ENCODE measurements around the gene PRPF6. TPM values are rescaled to one million over a fixed set of nuclear protein-coding genes. Genes with fewer than 3 reads are reported as not detected.
A peak's percentile ranks its signal among the peaks of the same experiment; 100 is the strongest.

Gene PRPF6
- total RNA-seq, 1 donor from 2014 or later: 48.4 TPM

DNA sequence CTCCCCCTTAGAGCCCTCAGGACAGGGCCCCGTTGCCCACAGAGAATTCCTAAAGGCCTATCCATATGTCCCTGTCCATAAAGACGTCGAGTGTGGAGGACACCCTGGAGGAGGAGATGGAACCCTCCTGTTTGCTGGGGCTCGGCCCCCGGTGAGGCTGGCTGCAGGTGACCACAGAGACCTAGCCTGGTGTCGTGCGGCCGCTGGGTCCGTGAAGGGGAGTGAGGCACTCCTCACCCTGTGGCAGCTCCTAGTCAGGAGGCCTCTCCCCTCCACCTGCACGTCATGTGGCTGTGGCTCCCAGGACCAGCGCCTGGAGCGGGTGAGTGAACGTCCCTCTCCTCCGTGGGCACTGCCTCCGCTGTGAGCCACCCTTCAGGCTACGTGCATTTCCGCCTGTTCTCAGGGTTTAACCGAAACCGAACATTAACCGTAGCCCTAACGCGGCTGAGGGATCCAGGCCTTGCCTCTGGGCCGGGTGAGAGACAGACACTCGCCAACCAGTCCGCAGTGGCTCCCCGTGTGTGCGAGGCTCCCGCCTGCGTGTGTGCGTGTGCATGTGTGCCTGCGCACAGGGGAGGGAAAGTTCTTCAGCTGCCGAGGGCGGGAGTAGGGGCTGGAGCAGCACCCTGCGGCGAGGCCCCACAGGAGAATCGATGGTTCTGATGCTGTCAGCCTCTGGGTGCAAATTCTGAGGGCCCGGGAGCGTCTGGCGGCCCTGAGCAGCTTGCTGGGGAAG lies 76.1 kb downstream of the PRPF6 start:
- DNase-seq (ENCODE audit: low read depth) (no peak), FAIRE-seq (no peak)
- no peaks in the 10 kb centered on the region for H3K27me3 ChIP-seq (ENCODE audit: control insufficient read depth, insufficient read depth, low read length)
- TF ChIP-seq, protein P1, sequence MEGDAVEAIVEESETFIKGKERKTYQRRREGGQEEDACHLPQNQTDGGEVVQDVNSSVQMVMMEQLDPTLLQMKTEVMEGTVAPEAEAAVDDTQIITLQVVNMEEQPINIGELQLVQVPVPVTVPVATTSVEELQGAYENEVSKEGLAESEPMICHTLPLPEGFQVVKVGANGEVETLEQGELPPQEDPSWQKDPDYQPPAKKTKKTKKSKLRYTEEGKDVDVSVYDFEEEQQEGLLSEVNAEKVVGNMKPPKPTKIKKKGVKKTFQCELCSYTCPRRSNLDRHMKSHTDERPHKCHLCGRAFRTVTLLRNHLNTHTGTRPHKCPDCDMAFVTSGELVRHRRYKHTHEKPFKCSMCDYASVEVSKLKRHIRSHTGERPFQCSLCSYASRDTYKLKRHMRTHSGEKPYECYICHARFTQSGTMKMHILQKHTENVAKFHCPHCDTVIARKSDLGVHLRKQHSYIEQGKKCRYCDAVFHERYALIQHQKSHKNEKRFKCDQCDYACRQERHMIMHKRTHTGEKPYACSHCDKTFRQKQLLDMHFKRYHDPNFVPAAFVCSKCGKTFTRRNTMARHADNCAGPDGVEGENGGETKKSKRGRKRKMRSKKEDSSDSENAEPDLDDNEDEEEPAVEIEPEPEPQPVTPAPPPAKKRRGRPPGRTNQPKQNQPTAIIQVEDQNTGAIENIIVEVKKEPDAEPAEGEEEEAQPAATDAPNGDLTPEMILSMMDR (IDR thresholded peaks at IDR 0.05; ENCODE audit: insufficient read depth, low read length, severe bottlenecking): no peak
- H3K4me3 ChIP-seq (ENCODE audit: low read depth, low read length): no peak overlapping the region
- H3K36me3 ChIP-seq (ENCODE audit: control insufficient read depth, insufficient read depth, low read length): no peaks in the 10 kb centered on the region

DNA sequence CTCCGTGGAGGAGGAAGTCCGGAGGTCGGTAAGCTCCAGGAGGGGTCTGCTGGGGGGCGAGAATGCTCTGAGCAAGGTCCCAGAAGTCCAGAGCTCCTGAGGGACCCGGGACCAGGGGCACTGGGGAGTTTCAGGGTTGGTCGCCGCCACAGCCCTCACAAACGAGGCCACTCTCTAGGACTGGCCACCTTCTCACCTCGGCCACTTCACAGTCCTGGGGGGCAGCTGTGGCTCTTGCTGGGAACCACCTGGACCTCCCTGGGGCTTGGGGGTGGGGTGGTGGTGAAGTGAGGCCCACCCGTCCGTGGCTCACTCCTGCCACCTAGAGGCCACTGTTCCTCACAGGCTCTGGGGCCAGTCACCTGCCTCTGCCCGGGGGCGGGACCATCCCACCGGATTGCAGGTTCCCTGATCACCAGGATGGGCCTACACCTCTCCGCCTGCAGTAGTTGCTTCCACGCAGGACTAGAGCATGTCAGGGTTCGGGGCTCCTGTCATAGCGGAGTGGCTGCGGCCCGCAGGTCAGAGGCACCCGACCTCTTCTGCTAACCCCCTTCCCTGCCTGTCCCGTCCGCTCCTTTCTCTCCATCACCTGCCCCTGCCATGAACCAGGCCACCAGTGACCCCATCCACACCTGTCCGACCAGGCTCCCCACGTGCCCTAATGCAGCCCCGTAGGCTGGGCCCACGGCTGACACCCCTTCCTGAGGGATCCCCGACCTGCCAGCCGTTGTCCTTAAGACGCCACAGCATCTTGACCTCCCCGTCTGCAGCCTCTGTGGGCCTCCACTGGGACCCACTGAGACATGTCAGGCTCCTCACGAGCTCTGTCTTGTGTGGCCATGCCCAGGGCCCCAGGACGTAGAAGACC lies 76.9 kb downstream of the PRPF6 start:
- DNase-seq (ENCODE audit: low read depth) (peak; percentile 38), FAIRE-seq (no peak)
- H3K36me3 ChIP-seq (ENCODE audit: control insufficient read depth, insufficient read depth, low read length): no peaks in the 10 kb centered on the region
- TF ChIP-seq, protein P1 (IDR thresholded peaks at IDR 0.05; ENCODE audit: insufficient read depth, low read length, severe bottlenecking): peak; percentile 94
- no peaks in the 10 kb centered on the region for H3K27me3 ChIP-seq (ENCODE audit: control insufficient read depth, insufficient read depth, low read length)
- no peak overlapping the region for H3K4me3 ChIP-seq (ENCODE audit: low read depth, low read length)

DNA sequence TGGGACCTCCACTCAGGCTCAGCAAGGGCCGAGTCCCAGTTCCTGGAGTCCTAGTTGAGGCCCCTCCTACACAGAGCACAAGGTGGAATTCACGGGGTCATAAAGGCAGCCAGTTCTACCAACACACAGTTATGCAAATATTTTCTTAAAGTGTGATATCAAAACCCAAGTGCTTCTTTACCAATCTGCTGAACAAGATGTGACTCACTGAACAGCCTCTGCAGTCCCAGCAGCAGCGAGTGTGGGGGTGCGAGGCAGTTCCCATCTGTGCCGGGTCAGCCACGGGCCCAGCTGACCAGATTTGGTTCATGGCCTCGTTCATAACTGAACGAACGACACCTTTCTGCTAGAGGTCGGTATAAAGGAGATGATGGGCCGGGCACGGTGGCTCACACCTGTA lies 77.6 kb downstream of the PRPF6 start:
- DNase-seq (ENCODE audit: low read depth): peak; percentile 51
- no peak for FAIRE-seq

DNA sequence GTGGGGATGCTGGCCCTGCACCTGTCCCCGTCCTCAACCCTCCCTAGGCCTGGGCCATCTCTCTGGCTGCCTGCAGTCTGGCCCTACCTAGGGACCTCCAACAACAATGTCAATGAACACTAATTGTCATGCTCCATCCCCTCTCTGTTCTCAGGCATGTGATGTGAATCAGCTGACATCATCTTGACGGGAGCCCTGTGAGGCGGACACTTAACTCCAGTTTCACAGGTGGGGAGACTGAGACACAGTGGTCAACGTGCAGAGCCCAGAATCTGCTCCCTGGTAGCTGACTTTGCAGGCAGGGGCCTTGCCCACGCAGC lies 81.3 kb downstream of the PRPF6 start:
- no peak for FAIRE-seq
- Histone ChIP-seq H3K4me3 (ENCODE audit: low read depth, low read length) (peak overlapping the region; percentile 92), H3K36me3 (ENCODE audit: control insufficient read depth, insufficient read depth, low read length) (no peaks in the 10 kb centered on the region), H3K27me3 (ENCODE audit: control insufficient read depth, insufficient read depth, low read length) (no peaks in the 10 kb centered on the region)
- TF ChIP-seq, protein P1 (IDR thresholded peaks at IDR 0.05; ENCODE audit: insufficient read depth, low read length, severe bottlenecking): no peak
- no peak for DNase-seq (ENCODE audit: low read depth)

More for the DNA sequence above, 77.6 kb downstream of the PRPF6 start:
- TF ChIP-seq, protein P1 (IDR thresholded peaks at IDR 0.05; ENCODE audit: insufficient read depth, low read length, severe bottlenecking): no peak
- no peaks in the 10 kb centered on the region for H3K36me3 ChIP-seq (ENCODE audit: control insufficient read depth, insufficient read depth, low read length)
- no peak overlapping the region for H3K4me3 ChIP-seq (ENCODE audit: low read depth, low read length)
- H3K27me3 ChIP-seq (ENCODE audit: control insufficient read depth, insufficient read depth, low read length): no peaks in the 10 kb centered on the region

DNA sequence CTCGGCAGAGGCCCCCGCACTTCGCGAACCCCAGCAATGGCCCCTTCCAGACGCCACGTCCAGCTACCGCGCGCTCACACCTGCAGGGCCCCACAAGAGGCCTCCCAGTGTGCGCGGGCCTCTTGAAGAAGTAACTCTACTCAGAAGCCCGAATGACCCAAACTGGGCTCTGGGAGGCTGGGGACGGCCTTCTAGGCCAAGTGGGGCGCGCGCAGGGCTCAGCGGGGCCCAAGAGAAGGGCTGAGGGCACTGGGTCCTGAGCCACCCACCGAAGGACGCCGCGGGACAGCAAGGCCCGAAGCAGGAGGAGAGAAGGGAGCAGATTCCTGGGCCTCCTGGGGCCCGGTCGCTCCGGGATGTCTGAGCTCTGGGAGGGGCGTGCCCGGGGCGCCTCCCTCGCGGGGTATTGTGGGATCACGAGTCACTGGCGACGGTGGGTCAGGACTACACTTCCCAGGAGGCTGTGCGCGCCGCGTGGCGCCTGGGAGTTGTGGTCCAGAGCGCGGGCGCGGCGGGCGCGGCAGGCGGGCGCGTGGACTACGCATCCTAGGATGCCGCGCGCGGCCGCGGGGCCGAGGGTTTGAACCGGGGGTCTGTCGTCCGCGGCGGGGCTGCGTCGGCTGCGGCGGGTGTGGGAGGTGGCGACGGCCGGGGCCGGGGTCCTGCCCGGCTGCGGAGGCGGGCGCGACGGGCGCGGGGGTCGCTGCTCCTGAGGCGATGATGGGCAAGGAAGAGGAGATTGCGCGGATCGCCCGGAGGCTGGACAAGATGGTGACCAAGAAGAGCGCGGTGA lies 81.9 kb downstream of the PRPF6 start, which contains the start of gene TCEA2:
TSS of gene TCEA2 (plus strand) at position 603 of the 793 bp plus-strand sequence. CDS start at position 718, 115 bp downstream.
- Histone ChIP-seq H3K27me3 (ENCODE audit: control insufficient read depth, insufficient read depth, low read length) (no peaks in the 10 kb centered on the region), H3K36me3 (ENCODE audit: control insufficient read depth, insufficient read depth, low read length) (no peaks in the 10 kb centered on the region), H3K4me3 (ENCODE audit: low read depth, low read length) (peak within 1 kb of the TSS; percentile 92)
- DNase-seq (ENCODE audit: low read depth) (peak; percentile 81), FAIRE-seq (no peak)
- TF ChIP-seq, protein P1 (IDR thresholded peaks at IDR 0.05; ENCODE audit: insufficient read depth, low read length, severe bottlenecking): no peak
